GM15510 (cell line): Measurements from ENCODE around the gene CHCHD6.

Experiments used
- POLR2A ChIP-seq: IDR thresholded peaks from 3 replicates; pipeline ENCODE4 v1.6.1; 2011; ENCODE audit warnings: borderline replicate concordance; ENCODE audit not compliant: insufficient read length; ENCODE audit errors: extremely low read depth

The CHCHD6 gene

GRCh38 chr3:126959136-126959920, 255.3 kb downstream of the CHCHD6 start:
- no peak for TF ChIP-seq POLR2A

- no peak for TF ChIP-seq POLR2A
Observed at GRCh38 chr3:126959921-126960603, 256.0 kb downstream of the CHCHD6 start.

GRCh38 chr3:126960604-126960995, 256.6 kb downstream of the CHCHD6 start:
- no peak for TF ChIP-seq POLR2A

GRCh38 chr3:126961191-126961790, 257.3 kb downstream of the CHCHD6 start:
- TF ChIP-seq POLR2A: no peak

GRCh38 chr3:126961791-126962461, 257.9 kb downstream of the CHCHD6 start:
- TF ChIP-seq POLR2A: no peak

GRCh38 chr3:126962756-126963155, 258.7 kb downstream of the CHCHD6 start:
- no peak for TF ChIP-seq POLR2A

GRCh38 chr3:126963261-126964190, 259.5 kb downstream of the CHCHD6 start:
- no peak for TF ChIP-seq POLR2A

- TF ChIP-seq POLR2A: no peak
Observed at GRCh38 chr3:126964261-126964660, 260.2 kb downstream of the CHCHD6 start.

- TF ChIP-seq POLR2A: no peak
Observed at GRCh38 chr3:126964950-126965349, 260.9 kb downstream of the CHCHD6 start.

- no peak for TF ChIP-seq POLR2A
Observed at GRCh38 chr3:126965526-126966080, 261.6 kb downstream of the CHCHD6 start.

GRCh38 chr3:126967386-126967785, 263.3 kb downstream of the CHCHD6 start:
- no peak for TF ChIP-seq POLR2A

GRCh38 chr3:126968391-126969390, 264.7 kb downstream of the CHCHD6 start:
- no peak for TF ChIP-seq POLR2A

GRCh38 chr3:126969586-126969985, 265.5 kb downstream of the CHCHD6 start:
- no peak for TF ChIP-seq POLR2A
